Epithelial cell of proximal tubule (primary cell): ENCODE results near the gene TAF11. TPM values are rescaled to one million over a fixed set of nuclear protein-coding genes. Genes with fewer than 3 reads are reported as not detected.

Source experiments
- DNase-seq: peaks from one replicate; pipeline ENCODE4 v3.0.0-alpha.2; 2011; ENCODE audit warnings: low read depth
- H3K4me3 ChIP-seq: 2 replicates; pipeline ENCODE4 v1.5.1; 2011; ENCODE audit warnings: low read depth, mild to moderate bottlenecking, low read length
- CTCF ChIP-seq: conservative IDR thresholded peaks from 2 replicates; pipeline ENCODE4 v1.5.1; 2012; ENCODE audit warnings: low read depth, mild to moderate bottlenecking, low read length
- total RNA-seq: library from RNA; depleted of rRNA; stranded (reverse); fragments of >200 nt; gene quantifications from 2 replicates; pipeline ENCODE4 v1.2.3, GENCODE V29; 2015

TAF11 gene
- total RNA-seq, 1 donor from 2014 or later, result 21.7 TPM

- no peak for DNase-seq
- H3K4me3 ChIP-seq, result no peak overlapping the region
- TF ChIP-seq CTCF, result no peak
Measured at GRCh38 chr6:34916348-34916967, 28.6 kb upstream of the TAF11 start.

- TF ChIP-seq CTCF, result no peak
- H3K4me3 ChIP-seq, result no peak overlapping the region
- DNase-seq, result no peak
Measured at GRCh38 chr6:34914358-34914757, 26.5 kb upstream of the TAF11 start.

- TF ChIP-seq CTCF, result no peak
- no peak overlapping the region for H3K4me3 ChIP-seq
- peak; percentile 63 for DNase-seq
Measured at GRCh38 chr6:34912715-34913464, 25.0 kb upstream of the TAF11 start.

- H3K4me3 ChIP-seq, result no peak overlapping the region
- DNase-seq, result no peak
- no peak for TF ChIP-seq CTCF
Measured at GRCh38 chr6:34911822-34912221, 24.0 kb upstream of the TAF11 start.

GRCh38 chr6:34909320-34909883, 21.6 kb upstream of the TAF11 start:
- no peak for TF ChIP-seq CTCF
- no peak for DNase-seq

GRCh38 chr6:34908194-34908593, 20.4 kb upstream of the TAF11 start:
- no peak for TF ChIP-seq CTCF
- no peak overlapping the region for H3K4me3 ChIP-seq
- DNase-seq, result no peak

More at GRCh38 chr6:34909320-34909883, 21.6 kb upstream of the TAF11 start:
- no peak overlapping the region for H3K4me3 ChIP-seq
